Activated T-cell treated with anti-CD3 and anti-CD28 coated beads, Interleukin-2, amount 50 U/mL, for 24 hours (primary cell): ENCODE results near the gene PPP1R27.

ENCODE experiments used
- DNase-seq: peaks from one replicate; pipeline ENCODE4 v3.0.0-alpha.2; 2020
- H3K27ac Mint-ChIP-seq: 2 replicates; pipeline ENCODE4 v1.8.0; 2020; ENCODE audit warnings: mild to moderate bottlenecking, mixed read lengths
- H3K27me3 Mint-ChIP-seq: 2 replicates; pipeline ENCODE4 v1.8.0; 2020; ENCODE audit warnings: mixed read lengths
- H3K36me3 Mint-ChIP-seq: 2 replicates; pipeline ENCODE4 v1.8.0; 2020; ENCODE audit warnings: low read depth, mixed read lengths
- H3K4me1 Mint-ChIP-seq: 2 replicates; pipeline ENCODE4 v1.8.0; 2020; ENCODE audit warnings: low read depth, mixed read lengths
- H3K4me3 Mint-ChIP-seq: 2 replicates; pipeline ENCODE4 v1.8.0; 2020; ENCODE audit warnings: mild to moderate bottlenecking, moderate library complexity, mixed read lengths
- H3K9me3 Mint-ChIP-seq: 2 replicates; pipeline ENCODE4 v1.8.0; 2020; ENCODE audit warnings: mixed read lengths

Gene PPP1R27

DNA sequence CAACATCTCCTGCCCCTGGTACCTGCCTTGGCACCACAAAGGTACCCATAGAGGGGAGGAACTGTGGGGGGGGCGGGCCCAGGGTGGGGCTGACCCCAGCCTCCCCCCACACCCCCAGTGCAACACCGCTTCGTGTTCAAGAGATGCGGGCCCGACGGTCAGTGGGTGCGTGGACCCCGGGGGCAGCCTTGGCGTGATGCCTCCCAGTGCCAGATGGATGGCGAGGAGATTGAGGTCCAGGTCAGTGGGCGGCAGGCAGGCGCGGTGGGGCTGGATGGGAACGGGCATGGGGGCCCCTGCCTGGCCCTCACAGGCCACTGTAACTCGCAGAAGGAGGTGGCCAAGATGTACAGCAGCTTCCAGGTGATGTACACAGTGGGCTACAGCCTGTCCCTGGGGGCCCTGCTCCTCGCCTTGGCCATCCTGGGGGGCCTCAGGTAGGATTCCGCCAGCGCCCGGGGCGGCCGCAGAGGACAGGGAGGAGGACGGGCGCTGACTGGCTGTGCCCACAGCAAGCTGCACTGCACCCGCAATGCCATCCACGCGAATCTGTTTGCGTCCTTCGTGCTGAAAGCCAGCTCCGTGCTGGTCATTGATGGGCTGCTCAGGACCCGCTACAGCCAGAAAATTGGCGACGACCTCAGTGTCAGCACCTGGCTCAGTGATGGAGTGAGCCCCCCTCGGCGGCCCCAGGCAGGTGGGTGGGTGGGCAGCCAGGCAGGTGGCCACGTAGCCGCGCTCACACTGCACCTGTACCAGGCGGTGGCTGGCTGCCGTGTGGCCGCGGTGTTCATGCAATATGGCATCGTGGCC, 23.8 kb downstream of the PPP1R27 start:
- Mint-ChIP-seq H3K27me3 (peaks cover 31% of the 10 kb centered on the region), H3K9me3 (no peaks in the 10 kb centered on the region), H3K4me3 (no peak overlapping the region), H3K27ac (no peak overlapping the region), H3K36me3 (no peaks in the 10 kb centered on the region), H3K4me1 (no peaks in the 10 kb centered on the region)
- DNase-seq = no peak

DNA sequence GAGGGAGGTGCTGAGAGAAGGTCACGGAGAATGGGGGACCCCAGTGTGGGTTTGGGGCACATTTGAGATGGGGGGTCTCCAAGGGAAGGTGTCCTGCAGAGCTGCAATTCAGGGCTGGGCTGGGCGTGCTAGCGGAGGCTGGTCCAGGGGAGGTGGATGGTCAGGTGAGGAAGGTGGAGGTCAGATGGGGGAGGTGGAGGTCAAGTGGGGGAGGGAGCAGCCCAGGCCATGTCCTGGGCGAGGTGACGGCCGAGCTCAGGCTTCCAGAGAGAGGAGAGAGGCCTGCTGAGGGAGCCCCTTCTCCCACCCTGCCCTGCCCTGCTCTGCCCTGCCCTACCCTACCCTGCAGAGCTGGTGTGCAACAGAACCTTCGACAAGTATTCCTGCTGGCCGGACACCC, 24.4 kb downstream of the PPP1R27 start:
- Mint-ChIP-seq H3K4me3 (no peak overlapping the region), H3K4me1 (no peaks in the 10 kb centered on the region), H3K36me3 (no peaks in the 10 kb centered on the region), H3K27ac (no peak overlapping the region), H3K9me3 (no peaks in the 10 kb centered on the region), H3K27me3 (peaks cover 35% of the 10 kb centered on the region)
- no peak for DNase-seq

DNA sequence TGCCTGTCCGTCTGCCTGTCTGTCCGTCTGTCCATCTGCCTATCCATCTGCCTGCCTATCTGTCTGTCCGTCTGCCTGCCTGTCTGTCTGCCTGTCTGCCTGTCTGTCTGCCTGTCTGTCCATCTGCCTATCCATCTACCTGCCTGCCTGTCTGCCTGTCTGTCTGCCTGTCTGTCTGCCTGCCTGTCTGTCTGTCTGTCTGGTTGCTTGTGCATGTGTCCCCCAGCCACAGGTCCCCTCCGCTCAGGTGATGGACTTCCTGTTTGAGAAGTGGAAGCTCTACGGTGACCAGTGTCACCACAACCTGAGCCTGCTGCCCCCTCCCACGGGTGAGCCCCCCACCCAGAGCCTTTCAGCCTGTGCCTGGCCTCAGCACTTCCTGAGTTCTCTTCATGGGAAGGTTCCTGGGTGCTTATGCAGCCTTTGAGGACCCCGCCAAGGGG, 25.3 kb downstream of the PPP1R27 start:
- H3K9me3 Mint-ChIP-seq = no peaks in the 10 kb centered on the region
- no peaks in the 10 kb centered on the region for H3K4me1 Mint-ChIP-seq
- no peaks in the 10 kb centered on the region for H3K36me3 Mint-ChIP-seq
- H3K4me3 Mint-ChIP-seq = no peak overlapping the region
- peaks cover 40% of the 10 kb centered on the region for H3K27me3 Mint-ChIP-seq
- no peak overlapping the region for H3K27ac Mint-ChIP-seq
- DNase-seq = no peak

DNA sequence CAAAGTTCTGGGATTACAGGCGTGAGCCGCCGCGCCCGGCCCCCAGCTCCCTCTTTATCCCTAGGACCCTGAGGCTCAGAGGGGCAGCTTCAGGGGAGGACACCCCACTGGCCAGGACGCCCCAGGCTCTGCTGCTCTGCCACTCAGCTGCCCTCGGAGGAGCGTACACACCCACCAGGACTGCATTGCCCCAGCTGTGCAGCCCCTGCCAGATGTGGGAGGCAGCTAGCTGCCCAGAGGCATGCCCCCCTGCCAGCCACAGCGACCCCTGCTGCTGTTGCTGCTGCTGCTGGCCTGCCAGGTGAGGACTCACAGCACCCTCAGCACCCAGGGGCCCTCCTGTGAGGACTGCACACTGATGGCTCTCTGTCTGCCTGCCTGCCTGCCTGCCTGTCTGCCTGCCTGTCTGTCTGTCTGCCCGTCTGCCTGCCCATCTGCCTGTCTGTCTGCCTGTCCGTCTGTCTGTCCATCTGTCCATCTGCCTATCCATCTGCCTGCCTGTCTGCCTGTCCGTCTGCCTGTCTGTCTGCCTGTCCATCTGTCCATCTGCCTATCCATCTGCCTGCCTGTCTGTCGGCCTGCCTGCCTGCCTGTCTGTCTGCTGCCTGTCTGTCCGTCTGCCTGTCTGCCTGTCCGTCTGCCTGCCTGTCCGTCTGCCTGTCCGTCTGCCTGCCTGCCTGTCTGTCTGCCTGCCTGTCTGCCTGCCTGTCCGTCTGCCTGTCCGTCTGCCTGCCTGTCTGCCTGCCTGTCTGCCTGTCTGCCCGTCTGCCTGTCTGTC, 25.9 kb downstream of the PPP1R27 start:
- Mint-ChIP-seq H3K27me3 (peaks cover 40% of the 10 kb centered on the region), H3K27ac (no peak overlapping the region), H3K36me3 (no peaks in the 10 kb centered on the region), H3K9me3 (no peaks in the 10 kb centered on the region), H3K4me3 (no peak overlapping the region), H3K4me1 (no peaks in the 10 kb centered on the region)
- DNase-seq = no peak

DNA sequence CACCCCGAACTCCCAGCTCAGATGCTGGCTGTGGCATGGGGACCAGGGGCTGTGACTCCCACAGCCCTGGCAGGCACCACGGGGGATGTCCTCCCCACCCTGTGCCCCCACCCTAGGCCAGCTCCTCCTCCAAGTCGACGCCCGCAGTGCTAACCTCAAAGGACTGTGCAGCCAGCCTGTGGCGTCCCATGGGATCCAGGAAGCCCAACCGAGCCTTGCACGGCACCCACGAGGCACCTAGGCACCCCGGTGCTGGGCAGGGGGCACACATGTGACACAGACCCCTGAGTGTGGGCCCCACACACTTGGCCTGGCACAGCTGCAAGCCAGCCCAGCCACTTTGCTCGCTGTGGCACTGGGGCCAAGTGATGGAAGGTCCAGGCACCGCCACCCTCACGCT, 27.0 kb downstream of the PPP1R27 start:
- H3K27ac Mint-ChIP-seq = no peak overlapping the region
- H3K4me3 Mint-ChIP-seq = no peak overlapping the region
- H3K36me3 Mint-ChIP-seq = no peaks in the 10 kb centered on the region
- H3K4me1 Mint-ChIP-seq = peaks cover 2% of the 10 kb centered on the region
- DNase-seq = no peak
- no peaks in the 10 kb centered on the region for H3K9me3 Mint-ChIP-seq
- peaks cover 47% of the 10 kb centered on the region for H3K27me3 Mint-ChIP-seq

DNA sequence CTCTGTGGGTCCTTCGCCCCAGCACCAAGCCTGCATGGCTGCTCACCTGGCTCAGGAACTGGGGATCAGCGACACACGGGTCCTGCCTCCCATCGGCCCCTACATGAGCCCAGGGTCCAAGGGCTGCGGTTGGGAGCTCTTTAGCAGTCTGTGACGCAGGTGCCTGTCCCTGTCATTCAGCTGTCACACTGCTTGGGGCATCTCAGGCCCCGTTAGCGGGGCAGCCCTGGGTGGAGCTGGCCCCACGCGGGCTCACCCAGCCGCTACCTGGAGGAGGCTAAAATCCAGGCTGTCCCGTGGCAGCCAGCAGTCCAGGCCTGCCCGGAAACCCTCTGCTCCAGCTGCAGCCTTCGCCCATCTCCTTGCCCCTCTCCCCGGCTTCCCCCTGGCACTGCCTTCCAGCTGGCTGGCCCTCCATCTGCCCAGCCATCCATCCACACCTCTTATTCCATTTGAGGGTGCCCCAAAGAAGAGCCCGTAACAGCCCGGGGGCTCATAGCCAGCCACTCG, 27.6 kb downstream of the PPP1R27 start:
- peaks cover 2% of the 10 kb centered on the region for H3K4me1 Mint-ChIP-seq
- no peaks in the 10 kb centered on the region for H3K9me3 Mint-ChIP-seq
- no peaks in the 10 kb centered on the region for H3K36me3 Mint-ChIP-seq
- H3K4me3 Mint-ChIP-seq = no peak overlapping the region
- H3K27ac Mint-ChIP-seq = no peak overlapping the region
- H3K27me3 Mint-ChIP-seq = peaks cover 53% of the 10 kb centered on the region
- DNase-seq = no peak

DNA sequence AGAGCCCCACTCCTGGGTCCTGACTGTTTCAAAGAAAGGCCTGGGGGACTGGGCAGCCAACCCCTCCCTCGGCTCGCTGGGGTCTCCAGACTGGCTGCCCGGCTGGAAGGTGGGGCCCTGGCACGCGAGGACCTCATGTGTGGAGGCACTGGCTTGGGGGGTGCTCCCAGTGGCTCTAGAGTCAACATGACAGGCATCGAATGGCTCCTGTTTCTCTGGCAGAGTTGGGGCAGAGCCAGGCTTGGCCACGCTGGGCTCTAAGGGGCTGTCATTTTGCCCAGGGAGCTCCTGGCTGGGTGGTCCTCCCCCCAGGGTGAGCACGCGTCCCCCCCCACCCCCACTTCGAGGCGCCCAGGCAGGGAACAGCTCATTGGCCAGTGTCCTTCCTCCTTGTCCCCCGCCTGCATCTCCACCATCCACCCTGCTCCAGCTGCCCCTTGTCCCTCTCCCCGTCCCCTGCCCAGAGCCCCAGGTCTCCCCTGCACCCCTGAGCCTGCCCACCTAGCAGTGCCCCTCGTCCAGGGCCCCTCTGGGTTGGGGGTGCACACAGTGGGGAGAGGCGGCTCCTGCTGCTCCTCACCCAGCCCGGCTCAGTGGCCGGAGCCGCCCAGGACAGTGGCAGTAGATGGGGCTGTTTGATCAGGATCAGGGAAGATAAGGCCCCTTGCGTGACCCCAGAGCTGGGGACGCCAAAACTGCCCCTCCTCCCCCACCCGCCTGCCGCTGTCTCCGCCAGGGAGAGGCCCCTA, 28.2 kb downstream of the PPP1R27 start:
- Mint-ChIP-seq H3K4me1 (peaks cover 2% of the 10 kb centered on the region), H3K9me3 (no peaks in the 10 kb centered on the region), H3K27ac (no peak overlapping the region), H3K4me3 (no peak overlapping the region), H3K27me3 (peaks cover 59% of the 10 kb centered on the region), H3K36me3 (no peaks in the 10 kb centered on the region)
- DNase-seq = no peak

DNA sequence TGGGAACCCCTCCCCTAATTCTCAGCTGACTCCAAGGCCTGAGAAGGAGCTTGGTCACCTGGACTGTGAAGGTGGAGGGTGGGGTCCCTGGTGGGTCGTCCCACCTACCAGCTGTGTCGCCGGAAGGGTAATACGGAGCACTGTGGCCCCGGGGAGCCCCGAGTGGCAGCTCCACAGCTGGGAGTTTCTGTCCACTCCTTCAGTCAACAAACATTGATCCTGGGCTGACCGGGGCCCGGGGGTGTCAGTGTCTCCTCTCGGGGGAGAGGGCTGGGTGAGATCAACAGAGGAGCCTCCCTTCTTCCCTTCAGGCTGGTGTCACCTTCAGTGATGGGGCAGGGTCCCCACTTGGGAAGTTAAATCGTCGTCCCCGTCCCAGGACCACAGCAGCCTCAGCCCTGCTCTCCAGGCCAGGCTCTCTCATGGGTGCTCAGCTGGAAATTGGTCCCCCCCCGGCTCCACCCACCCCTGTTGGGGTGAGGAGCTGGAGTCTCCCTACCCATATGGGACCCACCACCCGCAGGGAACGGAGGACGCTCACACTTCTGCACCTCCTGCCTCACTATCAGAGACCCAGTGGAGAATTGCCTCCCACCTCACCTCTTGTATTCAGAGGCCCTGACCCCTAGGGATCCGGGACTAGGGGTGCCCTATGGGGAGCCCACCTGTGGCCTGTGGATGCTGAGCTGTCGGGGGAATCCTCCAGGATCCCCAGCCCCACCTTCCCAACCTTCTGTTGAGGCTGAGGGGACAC, 29.0 kb downstream of the PPP1R27 start:
- H3K9me3 Mint-ChIP-seq = no peaks in the 10 kb centered on the region
- H3K4me1 Mint-ChIP-seq = peaks cover 2% of the 10 kb centered on the region
- no peaks in the 10 kb centered on the region for H3K36me3 Mint-ChIP-seq
- no peak for DNase-seq
- peaks cover 66% of the 10 kb centered on the region for H3K27me3 Mint-ChIP-seq
- no peak overlapping the region for H3K27ac Mint-ChIP-seq
- H3K4me3 Mint-ChIP-seq = no peak overlapping the region

DNA sequence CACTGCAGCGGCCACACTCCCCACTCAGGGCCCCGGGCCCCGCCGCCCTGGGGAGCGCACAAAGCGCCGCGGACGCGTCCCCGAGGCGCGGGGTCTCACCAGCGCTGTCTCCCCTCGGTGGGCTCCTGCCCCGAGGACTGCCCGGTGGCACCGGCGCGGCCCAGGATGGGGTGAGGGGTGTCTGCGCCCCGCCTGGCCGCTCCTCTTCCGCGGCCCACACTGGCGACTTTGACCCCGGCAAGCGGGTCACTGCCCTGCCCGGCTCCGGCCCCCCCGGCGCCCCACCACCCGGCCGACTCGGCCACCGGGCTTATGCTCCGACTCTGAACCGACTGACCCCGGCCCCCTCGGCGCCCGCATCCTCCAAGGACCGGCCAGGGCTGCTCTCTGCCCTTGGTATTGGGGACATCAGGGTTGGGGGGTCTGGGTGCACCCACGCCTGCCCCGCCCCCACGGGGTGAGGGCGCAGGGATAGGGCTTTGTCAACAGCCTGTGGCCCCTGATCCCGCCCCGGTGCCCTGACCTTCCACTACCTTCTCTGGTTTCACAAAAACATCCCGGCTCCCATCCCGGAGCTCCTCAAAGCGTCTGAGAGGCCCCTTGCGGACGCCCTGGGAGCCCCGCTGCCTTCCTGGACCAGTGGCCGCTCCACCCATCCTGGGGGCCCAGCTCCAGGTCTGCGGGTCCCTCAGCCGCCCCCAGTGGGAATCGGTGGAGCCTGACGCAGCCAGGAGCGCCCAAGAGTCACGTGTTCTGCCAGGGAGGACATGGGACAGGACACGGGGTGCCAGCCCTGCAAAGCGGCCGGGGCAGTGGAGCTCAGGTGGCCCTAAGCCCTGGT, 30.1 kb downstream of the PPP1R27 start:
- Mint-ChIP-seq H3K4me1 (peaks cover 2% of the 10 kb centered on the region), H3K4me3 (no peak overlapping the region), H3K27ac (no peak overlapping the region), H3K36me3 (no peaks in the 10 kb centered on the region), H3K27me3 (peaks cover 70% of the 10 kb centered on the region), H3K9me3 (no peaks in the 10 kb centered on the region)
- DNase-seq = no peak

DNA sequence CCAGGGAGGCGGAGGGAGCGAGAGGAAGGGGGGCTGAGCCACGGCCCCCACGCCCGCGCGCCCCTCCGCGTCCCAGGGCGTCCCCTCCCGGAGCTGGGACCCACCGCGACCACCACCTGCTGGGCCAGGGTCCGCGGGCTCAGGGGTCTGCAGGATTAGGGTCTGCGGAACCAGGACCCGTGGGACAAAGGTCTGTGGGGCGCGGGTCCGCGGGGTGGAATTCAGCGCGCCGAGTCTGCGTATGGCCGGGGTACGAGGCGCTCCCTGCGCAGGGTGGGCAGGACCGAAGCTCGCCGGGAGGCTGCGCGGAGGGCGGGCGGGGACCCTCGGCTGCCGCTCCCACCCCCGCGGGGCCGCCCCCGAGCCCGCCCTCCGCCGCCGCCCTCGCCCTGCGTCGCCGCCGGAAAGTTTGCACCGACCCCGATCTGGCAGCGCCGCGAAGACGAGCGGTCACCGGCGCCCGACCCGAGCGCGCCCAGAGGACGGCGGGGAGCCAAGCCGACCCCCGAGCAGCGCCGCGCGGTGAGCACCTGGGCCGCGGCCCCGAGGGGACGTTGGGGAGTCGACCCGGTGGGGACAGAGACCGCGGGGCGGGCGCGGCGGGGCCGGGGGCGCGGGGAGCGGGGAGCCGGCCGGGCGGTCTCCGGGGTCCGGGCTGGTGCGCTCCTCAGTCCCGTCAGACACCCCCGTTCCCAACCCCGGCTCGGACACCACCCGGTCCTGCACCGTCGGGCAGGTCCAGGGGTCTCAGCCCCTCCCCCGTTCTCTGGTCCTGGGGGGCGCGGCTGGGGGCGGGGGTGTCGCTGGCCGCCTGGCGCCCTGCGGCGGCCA, 30.9 kb downstream of the PPP1R27 start, which contains the start of gene GCGR:
Gene GCGR, plus strand, starts transcription at position 423 of the 831 bp plus-strand sequence. CDS start 4,869 bp downstream, outside the sequence.
- no peaks in the 10 kb centered on the region for H3K36me3 Mint-ChIP-seq
- no peak within 1 kb of the TSS for H3K4me3 Mint-ChIP-seq
- no peak within 1 kb of the TSS for H3K27ac Mint-ChIP-seq
- peaks cover 65% of the 10 kb centered on the region for H3K27me3 Mint-ChIP-seq
- no peaks in the 10 kb centered on the region for H3K9me3 Mint-ChIP-seq
- H3K4me1 Mint-ChIP-seq = peaks cover 2% of the 10 kb centered on the region
- DNase-seq = no peak

DNA sequence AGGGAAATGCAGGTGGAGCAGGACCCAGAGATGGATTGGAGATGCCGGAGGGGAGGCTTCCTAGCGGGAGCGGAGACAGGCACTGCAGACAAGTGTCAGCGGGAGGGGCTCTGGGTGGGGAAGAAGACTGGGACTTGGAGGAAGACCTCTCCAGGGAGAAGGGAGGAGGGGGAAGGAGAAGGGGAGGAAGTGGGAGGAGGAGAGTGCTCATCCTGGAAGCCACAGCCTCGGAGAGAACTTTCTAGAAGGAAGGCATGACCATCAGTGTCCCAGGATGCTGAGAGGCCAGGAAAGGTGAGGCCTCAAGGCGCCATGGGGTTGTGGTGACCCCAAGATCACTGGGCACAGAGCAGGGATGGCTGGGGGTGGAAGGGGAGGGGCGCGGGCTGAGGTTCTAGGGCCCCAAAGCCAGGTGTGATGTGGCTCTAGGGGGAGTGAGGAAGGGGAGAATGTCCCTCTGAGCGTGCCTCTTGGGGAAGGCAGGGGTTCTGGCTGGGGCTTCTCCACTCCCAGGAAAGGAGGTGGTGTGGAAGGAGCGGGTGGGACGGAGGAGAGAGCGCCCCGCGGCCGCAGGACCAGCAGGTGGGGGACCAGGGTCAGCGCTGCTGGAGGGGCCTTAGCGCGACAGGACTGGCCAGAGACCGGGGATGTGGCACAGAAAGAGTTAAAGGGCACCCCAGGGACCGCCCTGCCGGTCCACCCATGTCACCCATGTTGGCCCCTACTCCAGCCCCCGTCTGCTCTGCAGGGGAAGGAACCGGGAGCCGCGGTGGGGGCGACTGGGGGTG, 31.8 kb downstream of the PPP1R27 start:
- Mint-ChIP-seq H3K27me3 (peaks cover 62% of the 10 kb centered on the region), H3K9me3 (no peaks in the 10 kb centered on the region), H3K27ac (no peak overlapping the region), H3K4me3 (no peak overlapping the region), H3K36me3 (no peaks in the 10 kb centered on the region), H3K4me1 (peaks cover 2% of the 10 kb centered on the region)
- no peak for DNase-seq
